Right hindlimb (tissue), 1 donor: ENCODE measurements around the gene DNTT.

Experiments
- DNase-seq: peaks from one replicate; pipeline ENCODE4 v3.0.0-alpha.2; 2018

The DNTT gene

GRCh38 chr10:96311180-96311715, 7.0 kb downstream of the DNTT start:
- no peak for DNase-seq

GRCh38 chr10:96313344-96313743, 9.1 kb downstream of the DNTT start:
- DNase-seq, result no peak

DNA sequence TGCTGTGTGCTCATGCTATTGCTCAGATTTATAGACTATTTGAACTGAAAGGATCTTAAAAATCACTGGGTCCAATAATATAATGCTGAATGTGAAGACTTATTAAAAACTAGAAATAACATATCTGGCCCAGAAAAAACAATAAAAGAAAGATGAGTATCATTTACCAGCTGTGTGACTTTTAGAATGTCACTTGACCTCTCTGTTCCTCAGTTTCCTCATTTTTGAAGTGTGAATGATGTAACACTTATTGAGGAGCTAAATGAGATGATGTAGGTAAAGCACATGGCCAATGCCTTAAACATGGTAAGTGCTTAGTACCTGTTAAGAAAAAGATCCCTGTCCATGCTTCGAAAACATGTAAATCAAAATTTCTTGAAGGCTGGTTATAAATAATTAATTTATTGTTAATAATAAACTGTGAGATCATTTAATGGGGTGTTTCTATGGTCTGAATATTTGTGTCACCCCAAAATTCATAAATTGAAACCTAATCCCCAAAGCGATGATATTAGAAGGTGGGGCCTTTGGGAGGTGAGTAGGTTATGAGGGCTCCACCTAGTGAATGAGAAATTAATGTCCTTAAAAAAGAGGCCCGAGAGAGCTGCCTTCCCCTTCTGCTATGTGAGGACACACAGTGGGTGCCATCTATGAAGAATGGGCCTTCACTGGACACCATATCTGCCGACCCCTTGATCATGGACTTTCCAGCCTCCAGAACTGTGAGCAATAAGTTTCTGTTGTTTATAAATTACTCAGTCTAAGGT, 13.0 kb downstream of the DNTT start:
- no peak for DNase-seq

DNA sequence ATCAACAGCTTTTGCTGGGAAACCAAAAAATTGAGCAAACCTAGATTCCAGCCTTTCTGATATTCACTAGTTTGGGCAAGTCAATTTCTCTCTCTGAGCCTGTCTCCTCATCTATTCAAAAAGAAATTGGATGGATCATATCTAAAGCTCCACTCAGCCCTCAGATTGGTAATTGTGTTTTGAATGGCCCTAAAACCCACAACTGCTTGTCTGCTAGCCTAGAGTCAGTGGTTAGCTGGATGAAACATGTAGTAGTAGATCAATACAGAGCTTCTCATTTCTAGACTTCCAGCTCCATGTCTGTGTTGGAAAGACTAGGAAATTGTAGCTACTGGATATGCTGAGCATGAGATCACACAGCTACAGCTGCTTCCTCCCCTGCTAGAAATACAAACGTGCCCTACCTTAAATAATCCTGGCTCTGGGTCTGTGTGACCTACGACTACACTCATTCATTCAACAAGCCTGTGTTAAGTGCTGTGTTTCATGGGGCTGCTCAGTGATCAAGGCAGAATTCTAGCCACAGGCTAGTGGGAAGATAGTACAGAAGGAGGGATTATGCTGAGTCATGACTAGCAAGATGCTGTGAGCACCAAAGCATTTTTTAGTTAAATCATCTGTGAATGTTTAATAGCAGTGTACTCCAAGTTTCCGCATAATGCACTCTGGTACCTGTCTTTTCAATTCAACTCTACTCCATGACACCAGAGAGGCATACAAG, 15.7 kb downstream of the DNTT start:
- no peak for DNase-seq

GRCh38 chr10:96321822-96322221, 17.6 kb downstream of the DNTT start:
- no peak for DNase-seq

DNA sequence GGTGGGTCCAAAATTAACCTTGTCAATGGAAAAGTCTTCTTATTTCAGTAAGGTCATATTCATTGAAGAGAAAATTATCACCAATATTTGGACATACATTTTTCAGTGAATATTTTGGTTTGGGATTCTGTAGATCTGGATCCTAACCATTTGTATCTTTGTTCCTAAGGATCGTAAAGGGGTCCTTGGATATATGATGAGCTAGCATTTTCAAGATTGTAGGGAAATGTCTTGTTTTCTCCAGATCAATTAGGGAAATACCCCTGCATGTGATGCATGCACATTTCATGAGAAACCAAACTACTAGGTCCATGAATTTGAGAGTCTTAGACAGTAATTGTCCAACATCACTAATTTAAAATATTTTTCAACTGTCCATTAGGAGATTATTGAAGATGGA, 18.0 kb downstream of the DNTT start:
- no peak for DNase-seq

DNA sequence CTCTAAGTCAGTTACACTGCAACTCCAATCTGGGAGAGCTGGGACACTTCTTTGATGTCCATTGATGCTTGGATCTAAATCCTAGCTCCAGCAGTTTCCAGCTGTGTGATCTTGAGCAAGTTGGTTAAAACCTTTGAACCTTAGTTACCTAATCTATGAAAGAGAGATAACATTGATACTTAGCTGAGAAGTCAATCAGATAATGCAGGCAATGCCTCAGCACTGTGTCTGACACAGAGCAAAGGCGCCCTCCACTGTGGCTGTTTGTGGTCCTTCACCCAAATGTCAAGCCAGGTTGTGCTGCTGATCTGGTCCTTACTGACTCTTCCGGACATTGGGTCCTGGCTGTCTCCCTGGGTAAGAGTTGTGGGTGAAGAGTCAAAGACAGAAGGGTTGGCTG, 20.2 kb downstream of the DNTT start:
- no peak for DNase-seq

GRCh38 chr10:96325719-96326373, 21.6 kb downstream of the DNTT start:
- DNase-seq, result no peak

DNA sequence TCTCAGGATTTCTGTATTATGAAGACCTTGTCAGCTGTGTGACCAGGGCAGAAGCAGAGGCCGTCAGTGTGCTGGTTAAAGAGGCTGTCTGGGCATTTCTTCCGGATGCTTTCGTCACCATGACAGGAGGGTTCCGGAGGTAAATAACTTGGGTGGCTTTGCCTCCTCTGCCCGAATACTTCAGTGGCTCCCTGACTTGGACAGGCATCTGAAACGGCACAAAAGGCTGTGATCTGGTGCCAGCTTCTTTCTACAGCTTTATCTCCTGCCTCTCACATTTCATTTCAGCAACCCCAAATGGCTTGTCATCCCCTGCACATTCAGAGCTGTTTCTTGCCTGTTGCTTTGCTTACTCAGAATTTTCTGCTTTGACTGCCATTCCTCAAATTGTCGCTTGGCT, 23.2 kb downstream of the DNTT start:
- DNase-seq, result no peak

DNA sequence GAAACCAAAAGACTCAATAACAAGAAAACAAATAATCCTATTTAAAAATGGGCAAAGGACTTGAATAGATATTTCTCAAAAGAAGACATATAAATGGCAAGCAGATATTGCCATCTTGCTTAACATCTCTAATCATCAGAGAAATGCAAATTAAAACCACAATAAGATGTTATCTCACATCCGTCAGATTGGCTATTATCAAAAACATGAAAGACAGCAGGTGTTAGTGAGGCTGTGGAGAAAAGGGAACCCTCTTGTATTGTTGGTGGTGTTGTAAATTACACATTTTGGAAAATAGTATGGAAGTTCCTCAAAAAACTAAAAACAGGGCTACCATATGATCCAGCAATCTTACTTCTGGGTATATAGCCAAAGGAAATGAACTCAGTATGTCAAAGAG, 28.9 kb downstream of the DNTT start:
- DNase-seq, result no peak

- no peak for DNase-seq
Measured at GRCh38 chr10:96334616-96335526, 30.6 kb downstream of the DNTT start.

DNA sequence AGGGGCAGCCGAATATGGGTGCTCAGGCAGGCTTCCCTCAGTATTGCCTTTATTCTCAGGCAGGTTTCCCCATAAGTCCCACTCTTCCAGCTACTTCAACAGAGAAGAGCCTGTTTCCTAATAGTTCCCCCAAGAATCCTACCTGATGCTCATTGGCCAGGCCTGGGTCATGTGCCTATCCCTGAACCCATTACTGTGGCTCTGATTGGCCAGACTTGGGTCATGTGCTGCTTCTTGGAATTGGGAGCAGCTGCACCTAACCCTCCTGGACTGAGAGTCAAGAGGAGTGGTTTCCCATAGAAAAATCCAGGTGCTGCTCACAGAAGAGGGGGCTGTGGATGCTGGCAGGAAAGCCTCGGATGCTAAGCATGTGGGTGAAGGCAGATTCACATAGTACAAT, 32.9 kb downstream of the DNTT start:
- no peak for DNase-seq

DNA sequence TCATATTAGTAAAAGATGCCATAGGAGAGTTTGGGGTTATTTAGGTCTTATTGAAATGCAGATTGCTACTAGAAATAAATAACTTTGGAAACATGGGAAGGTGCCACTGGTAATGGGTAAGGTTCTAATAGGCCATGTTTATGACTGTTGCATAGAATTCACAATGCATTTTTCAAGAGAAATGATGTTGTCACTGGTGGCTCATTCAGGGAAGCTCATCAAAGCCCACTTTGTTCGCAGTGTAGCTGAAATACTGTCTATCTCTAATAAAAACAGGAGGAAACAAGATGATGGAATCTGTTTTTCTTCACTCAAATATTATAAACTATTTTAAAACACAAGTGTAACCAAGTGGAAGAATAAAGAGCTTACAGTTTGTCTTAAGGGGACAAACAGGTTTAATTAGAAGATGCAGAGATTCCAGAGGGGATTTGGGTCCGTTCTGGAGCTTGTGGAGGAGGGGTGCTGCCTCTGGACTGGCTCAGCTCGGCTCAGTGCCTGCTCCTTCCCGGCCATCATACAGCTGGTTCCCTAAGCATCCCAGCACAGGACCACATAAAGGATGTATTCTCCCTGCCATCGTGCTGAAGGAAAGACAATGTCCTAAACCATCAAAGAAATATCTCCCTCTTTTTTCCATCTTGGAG, 34.2 kb downstream of the DNTT start:
- DNase-seq, result no peak

- no peak for DNase-seq
Measured at GRCh38 chr10:96339383-96339782, 35.1 kb downstream of the DNTT start.

- DNase-seq, result peak; percentile 54
Measured at GRCh38 chr10:96339956-96340904, 36.0 kb downstream of the DNTT start.

DNA sequence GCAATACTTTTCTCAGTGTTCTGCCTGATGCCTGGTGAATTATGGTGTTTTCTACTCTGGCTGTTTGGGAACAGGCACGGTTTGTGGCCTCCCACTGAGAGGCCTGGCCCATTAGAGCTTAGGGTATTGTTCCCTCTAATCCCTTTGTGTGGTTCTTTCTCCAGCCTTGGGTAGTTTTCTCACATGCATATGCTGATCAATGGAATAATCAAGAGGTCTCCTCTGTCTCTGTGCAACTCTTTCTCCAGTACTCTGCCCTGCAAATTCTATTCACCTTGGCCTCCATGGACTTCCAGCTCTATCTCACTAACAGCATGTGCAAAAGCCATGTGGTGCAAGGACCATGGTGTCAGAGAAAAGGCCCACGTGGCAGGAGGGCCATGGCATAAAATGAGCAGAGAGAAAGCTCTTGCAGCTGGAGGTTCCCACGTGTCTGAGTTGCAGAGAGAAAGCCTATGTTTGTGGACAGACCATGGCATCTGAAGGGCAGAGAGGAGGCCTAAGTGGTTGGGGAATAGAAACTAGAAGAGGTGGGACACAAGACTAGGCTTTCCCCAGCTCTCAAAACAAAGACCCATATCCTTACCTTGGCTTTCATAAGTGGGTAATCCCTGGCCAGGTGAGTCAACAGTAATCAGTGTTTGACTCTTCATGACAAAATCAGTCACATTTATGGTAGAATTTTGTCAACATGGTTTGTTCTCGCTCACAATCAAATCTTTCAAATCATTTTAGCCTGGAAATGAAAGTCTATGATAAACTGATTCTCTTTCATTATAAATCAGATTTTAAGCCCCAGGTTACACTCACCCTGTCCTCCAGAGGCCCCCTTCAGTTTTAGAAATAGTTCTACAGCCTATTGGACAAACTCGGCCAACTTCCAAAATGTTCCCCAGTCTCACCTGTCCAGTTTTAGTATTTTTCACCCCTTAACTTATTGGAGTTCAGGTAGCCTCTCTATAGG, 37.3 kb downstream of the DNTT start:
- no peak for DNase-seq

DNA sequence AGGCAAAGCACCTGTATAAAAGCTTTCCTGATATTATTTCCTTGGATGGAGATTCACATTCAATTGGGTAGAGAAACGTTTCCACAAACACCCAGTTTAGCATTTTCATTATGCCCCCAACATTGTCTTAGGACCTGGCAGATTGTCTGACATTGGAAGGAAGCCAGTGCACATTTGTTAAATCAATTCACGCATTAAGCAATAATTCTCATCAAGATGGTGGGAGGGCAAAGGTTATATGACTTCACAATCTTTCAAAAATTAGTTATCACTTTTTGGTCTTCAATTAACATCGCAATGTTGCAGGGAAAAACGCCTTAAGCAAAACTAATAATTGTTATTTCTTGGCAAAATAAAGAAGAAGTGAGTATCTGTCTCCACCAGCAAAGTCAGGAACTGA, 38.2 kb downstream of the DNTT start:
- DNase-seq, result no peak

DNA sequence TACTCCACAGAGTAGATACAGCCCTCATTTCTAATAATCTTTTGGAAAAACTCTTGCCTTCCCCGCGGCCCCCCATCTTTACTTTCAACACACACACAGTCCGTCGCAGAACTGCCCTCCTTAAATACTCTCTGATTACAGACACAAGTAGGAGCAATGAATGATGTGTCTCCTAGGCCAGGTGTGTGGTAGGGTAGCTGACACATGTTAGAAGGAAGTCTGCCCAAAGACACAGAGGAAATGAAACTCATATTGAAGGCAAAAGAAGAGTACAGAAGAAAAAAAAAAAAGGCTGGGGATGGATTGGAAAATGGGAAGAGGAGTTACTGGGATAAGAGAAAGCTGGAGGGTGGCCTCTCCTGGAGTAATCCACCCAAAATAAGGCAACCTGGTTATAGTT, 39.9 kb downstream of the DNTT start:
- no peak for DNase-seq

GRCh38 chr10:96345222-96345621, 41.0 kb downstream of the DNTT start:
- no peak for DNase-seq

DNA sequence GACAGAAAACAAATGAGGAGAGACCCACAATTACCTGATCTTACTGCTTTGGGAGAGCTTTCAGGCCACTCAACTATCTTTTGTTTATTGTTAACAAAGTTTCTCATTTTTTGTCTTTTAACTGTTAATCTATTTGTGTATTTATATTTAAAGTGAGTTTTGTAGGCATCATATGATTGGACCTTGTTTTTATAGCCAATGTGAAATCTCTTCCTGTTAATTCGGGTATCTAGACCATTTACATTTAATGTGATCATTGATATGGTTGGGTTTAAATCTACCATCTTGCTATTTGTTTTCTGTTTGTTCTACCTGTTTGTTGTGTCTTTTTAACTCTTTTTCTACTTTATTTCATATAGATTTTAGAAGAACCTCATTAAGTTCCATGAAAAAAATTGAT, 42.1 kb downstream of the DNTT start:
- DNase-seq, result no peak
